HG03442 (cell line): Measurements from ENCODE around the gene CEP72.
"Not testable (repeated sequence)": the region's sequence is repeated elsewhere in the genome, so short reads cannot be mapped to it uniquely, and the experiment has no call there.

Experiments
- ATAC-seq: cut with Tn5 transposase; IDR thresholded peaks from one replicate; pipeline ENCODE4 v1.9.1; 2021; ENCODE audit warnings: mild to moderate bottlenecking, moderate library complexity; ENCODE audit not compliant: unreplicated experiment

Gene CEP72

GRCh38 chr5:669111-669841 lies 57.1 kb downstream of the CEP72 start:
- no peak for ATAC-seq

GRCh38 chr5:669842-670395 lies 57.8 kb downstream of the CEP72 start:
- ATAC-seq = no peak

- ATAC-seq = no peak
These were observed 58.5 kb downstream of the CEP72 start for GRCh38 chr5:670396-671270.

DNA sequence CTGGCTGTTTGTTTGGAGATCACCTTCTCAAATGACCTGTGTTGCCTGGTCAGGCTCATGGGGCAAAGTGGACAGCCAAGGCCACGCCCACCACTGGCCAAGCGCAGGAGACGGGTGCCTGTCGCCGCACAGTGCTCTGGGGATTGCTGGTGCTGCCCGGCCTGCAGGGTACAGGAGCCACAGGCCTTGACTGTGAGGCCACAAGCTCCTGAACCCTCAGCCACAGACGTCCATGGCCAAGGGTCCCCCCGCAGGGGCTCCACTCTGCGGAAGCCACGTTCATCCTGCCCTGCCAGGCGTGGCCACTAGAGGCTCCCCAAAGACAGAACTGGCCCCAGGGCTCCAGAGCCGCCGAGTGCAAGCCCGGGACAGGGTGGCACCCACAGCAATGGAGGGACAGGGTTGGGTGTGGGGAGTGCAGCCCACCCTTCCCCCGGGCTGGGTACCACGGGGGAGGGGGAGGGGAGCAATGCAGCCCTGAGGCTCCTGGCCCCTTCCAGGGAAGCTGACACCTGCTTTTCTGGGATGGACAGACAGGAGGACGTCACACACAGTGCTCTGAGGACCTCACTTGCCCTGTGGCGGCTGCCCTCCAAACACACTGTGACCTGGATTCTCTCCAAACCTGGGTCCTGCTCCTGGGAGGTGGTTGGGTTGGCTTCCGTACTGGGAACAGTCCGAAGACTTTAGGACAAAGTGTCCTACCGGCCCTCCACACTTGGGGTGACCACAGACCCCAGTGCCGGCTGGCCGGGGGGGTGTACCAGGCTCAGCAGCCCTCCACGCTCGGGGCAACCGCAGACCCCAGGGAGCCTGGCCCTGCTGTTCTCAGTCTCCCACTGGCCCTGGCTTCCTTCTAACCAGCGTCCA lies 59.6 kb downstream of the CEP72 start:
- ATAC-seq = peak; percentile 53

DNA sequence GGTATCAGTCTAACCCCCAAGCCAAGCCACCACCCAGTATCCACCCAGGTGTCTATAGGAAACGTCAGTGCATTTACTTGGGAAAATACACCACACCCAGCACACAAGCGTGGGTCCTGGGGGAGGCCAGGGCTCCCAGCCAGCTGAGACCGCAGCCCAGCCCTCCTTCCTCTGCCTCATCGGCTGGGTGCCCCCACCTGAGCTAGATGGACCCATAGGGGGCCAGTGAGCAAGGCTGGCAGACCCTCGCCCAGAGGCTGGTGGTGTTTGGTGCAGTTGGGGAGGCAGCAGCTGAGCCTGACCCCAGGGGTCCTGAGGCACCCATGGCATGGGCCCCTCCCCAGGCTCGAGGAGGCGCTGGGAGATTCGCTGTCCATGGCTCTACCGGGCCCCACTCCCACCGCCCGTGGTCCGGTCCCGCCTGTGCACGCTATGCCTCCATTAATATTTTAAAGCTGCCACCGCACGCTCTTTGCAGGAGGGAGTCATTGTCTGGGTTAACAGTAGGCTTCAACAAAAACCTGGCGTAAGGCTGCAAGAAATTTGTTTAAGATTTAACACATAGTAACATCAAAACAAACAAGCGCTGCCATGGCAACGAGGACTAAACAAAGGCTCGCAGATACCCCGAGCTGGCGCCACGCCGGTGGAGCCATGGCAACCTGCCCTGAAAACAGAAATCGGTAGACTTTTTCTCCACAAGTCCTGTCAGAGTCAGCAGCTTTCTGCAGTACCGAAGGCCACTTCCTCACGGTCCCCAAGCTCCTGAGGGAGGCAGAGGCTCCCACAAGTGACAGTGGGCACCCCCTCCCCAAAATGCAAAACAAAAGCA lies 60.4 kb downstream of the CEP72 start:
- no peak for ATAC-seq

GRCh38 chr5:673161-673830 lies 61.2 kb downstream of the CEP72 start:
- no peak for ATAC-seq

DNA sequence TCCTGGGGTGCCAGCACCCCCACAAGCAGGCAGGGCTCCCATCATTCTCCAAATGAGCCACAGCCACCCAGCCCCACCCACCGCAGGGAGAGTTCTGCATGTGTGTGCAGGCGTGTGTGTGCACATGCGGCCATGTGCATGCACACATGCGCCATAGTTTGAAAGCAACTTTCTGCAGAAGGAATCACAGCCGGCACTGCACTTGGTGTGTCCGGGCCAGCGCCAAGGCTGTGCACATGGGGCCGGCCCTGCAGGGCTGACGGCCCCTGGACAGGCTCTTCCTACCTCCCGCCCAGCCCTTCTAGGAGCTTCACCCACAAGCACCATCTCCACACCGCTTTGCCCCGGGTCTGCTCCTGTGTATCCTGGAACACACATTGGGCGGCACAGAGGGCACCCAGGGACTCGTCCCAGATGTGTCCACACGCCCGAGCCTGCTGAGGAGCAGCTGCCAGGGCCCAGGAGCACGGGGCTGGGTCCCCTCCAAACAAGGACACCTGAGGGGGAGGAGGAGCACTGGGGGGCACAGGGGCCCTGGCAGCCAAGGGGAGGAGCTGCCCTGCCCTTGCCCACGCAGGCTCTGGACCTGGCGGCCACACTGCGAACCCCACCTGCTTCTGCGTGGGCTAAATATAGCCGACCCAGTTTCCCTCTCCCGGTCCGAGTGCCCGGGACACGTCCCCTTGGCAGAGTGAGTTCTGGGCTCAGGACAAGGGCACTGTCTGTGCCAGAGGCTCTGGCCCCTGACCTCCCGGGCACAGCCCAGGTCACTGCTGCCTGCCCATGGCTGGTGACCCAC lies 61.9 kb downstream of the CEP72 start:
- no peak for ATAC-seq

- ATAC-seq = no peak
These were observed 62.5 kb downstream of the CEP72 start for GRCh38 chr5:674630-675011.

GRCh38 chr5:675111-675870 lies 63.2 kb downstream of the CEP72 start:
- ATAC-seq = no peak

DNA sequence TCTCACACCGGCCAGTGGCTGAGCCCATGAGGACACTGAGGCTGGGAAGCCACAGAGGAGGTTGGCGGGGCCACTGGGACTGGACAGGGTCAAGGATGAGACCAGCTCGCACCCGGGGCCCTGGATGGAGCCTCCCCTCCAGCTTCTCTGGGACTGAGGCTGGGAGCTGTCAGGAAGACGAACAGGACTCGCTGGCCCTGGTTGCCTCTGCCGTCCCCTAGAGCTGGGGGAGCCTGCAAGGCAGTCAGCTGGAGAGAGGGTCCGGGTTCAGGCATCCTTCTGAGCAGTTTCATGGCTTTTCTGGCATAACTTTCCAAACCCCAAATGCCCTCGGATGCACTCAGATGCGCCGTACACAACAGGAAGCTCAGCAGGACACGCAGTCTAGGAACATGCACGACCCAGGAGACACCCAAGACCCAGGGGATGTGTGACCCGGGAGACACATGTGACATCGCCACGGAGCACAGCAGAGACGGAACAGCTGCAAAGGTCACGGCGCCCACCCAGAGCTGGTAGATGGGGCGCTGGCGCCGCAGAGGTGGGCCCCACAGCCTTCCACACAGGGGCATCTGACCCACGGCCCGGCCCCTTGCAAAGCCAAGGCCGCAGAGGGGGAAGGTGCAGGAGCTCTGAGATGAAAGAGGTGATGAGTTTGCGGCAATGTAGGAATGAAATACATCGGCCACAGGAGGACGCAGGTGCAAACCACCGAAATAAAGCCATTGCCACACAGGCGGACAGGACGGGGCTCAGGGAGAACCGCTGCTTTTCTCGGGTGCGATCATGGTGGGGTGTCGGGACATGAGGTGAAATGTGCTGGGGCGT lies 63.9 kb downstream of the CEP72 start:
- no peak for ATAC-seq

GRCh38 chr5:676699-677076 lies 64.5 kb downstream of the CEP72 start:
- ATAC-seq = no peak

DNA sequence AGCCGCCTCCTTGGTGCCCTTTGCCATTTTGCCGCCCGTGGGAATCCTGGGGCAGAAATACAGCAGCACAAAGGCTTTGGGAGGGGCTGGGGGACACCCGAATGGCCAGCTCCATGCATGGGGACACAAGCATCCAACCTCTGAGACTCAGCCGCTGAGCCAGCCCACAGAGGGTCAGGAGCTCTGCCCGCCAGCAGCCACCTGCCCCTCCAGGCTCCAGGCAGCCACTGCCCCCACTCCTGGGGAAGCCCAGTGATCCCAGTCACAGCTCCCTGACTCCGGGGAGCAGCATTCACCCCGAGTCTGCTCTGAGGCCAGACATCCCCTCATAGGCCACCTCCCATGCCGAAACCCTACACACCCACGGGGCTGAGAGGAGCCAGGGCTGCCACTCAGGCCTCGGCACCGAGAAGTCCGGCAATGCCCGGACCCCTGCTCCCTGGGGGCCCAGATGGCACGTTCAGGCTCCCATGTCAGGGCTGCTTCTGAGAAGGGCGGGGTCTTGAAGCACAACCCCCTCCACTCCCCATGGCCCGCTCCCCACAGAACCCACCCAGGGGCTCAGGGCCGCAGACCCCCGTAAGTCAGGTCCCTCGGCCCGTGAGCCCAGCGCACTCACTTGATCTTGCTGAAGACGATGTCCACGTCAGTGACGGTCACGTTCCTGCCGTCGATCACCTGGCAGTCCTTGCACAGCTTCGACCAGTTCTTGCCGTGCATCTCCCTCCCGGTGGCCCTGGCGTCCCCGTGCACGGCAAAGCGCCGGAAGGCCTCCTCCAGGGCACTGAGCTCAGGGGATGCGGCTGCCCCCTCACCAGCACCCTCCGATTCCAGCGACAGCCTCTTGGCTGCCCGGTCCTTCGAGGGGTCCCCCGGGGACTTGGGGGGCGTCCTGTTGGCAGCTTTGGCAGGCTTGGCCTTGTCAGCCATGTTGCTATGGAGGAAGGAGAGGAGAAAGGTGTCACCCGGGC lies 65.3 kb downstream of the CEP72 start:
- no peak for ATAC-seq

- ATAC-seq = not testable (repeated sequence)
These were observed 66.4 kb downstream of the CEP72 start for GRCh38 chr5:678521-678920.

DNA sequence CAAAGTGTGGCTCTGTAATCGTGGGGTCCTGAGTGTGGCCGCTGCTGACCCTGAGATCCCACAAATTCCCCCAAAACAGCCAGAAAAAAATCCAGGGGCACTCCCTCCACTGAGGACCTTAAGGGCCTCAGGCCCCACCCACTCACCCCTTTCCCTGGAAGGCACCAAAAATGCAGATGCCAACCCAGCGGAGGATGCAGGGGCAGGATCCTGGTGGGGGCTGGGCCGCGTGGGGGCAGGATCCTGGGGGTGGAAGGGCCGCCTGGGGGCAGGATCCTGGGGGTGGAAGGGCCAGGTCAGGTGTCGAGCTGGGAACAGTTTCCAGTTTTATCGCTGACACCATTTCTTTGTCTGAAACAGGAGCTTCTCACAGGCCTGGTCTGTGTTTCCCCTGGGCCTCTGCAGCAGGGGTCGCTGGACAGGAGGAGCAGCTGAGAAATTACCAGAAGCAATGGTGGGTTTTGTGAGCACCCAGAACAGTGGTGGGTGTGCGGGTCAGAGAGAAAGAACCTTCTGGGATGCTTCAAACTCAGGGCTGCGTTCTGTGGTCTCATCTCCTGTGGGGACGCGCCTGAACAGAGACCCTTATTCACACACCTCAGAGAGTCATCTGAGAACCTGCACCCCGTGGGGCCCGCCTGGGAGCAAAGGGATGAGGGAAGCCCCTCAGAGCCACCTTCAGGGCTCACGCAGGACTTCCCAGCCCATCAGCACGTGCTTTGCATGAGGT lies 67.2 kb downstream of the CEP72 start:
- not testable (repeated sequence) for ATAC-seq

DNA sequence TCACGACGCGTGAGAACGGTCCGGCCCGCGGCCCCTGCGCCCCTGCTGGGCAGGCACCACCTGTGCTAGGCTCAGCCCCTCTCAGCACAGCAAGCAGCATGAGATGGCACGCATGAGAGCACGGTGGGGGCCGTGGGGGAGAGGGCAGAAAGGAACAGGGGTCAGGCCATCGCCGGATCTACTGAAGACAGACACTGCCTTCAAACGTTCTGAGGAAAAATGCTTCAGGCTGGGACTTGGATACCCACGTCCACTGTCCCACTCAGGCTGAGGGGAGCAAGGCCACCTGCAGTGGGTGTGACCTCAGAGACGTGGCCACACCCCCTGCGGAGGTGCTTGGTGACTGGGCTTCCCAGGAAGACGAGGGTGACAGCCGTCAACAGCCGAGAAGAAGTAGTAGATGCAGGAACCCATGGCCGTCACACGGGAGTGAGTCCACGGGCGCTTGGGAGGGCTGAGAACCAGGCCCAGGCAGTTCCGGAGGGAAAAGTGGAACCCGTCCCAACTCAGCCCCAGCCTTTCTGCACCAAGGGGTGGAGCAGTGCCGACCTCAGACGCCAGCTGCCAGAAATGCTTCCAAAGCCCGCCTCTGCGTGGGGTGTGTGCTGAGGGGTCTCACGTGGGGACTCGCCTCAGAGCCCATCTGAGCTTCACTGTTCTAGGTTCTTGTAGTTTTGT lies 68.1 kb downstream of the CEP72 start:
- not testable (repeated sequence) for ATAC-seq
